Diencephalon (tissue), 1 donor: ENCODE data around the gene TCL1A. TPM values are rescaled to one million over a fixed set of nuclear protein-coding genes. Genes with fewer than 3 reads are reported as not detected.

Experiments
- small RNA-seq: library from RNA; depleted of rRNA; stranded (forward); fragments of <200 nt; gene quantifications from one replicate; pipeline ENCODE3, GENCODE V24; 2014
- total RNA-seq: library from RNA; depleted of rRNA; stranded (reverse); fragments of >200 nt; gene quantifications from one replicate; pipeline ENCODE4 v1.2.3, GENCODE V29; 2014

TCL1A gene
- total RNA-seq: not detected

GRCh38 chr14:95713596-95714371 lies at the start of gene TCL1A:
Gene TCL1A (minus strand): TSS chr14:95714125. CDS start chr14:95714066, 59 bp downstream.

GRCh38 chr14:95685978-95686922 lies 27.7 kb downstream of the TCL1A start, which contains the start of gene TCL1B:
Gene TCL1B (plus strand): TSS chr14:95686426. CDS start chr14:95686468, 42 bp downstream.

Small RNAs within 50 kb of the gene (small RNA-seq; reads per million reads assigned to genes)
- not detected for gene RF02193

Other genes with a start within 250 kb of the TCL1A start
- 4.6 TPM for gene SYNE3, start 197.5 kb downstream of the TCL1A start, total RNA-seq
- 38.5 TPM for gene GLRX5, start 179.1 kb downstream of the TCL1A start, total RNA-seq
- gene TCL1B, start 27.7 kb downstream of the TCL1A start, total RNA-seq: not detected
- 47.3 TPM for gene TUNAR, start 162.7 kb upstream of the TCL1A start, total RNA-seq